ENCODE results near the gene CCDC87.
A peak's percentile ranks its signal among the peaks of the same experiment; 100 is the strongest.
"Not testable (repeated sequence)": the region's sequence is repeated elsewhere in the genome, so short reads cannot be mapped to it uniquely, and the experiment has no call there.

Gene CCDC87

GRCh38 chr11:66555416-66555815 is 37.4 kb downstream of the CCDC87 start:
- no peak for DNase-seq (ENCODE audit: low read depth in 2 of 2)

DNA sequence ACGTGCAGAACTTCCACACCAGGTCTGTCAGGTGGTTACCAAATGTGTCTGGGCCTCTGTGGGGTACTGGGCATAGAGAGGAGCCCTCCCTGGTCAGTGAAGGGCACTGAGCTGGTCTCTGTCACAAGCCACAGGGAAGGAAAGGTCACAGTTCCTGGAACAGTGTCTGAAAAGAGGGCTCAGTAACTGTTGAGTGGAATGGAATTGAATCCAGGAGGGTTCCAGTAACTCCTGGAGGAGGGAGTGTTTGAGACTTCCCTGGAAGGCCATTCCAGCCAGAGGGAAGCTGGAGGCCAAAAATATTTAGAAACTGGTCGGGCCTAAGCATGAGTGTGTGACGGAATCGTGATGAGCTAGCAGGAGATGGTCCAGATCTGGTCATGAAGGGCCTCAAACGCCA is 38.3 kb downstream of the CCDC87 start:
- no peak for DNase-seq (ENCODE audit: low read depth in 2 of 2)

DNA sequence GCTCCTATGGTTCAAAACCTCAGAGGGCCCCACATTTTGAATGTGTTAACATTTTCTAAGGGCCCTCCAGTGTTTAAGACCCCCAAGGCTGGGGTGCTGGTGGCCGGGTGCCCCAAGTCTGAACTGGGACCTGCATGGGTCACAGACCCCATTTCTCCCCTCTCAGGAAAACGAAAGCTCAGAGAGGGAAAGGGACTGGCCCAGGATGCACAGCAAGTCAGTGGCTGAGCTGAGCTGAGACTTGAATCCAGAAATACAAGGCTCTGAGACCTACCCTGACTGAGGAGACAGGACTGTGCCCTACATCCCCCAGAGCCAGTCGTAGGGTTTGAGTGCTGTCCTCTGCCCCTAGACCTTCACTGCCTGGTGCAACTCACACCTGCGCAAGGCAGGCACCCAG is 42.0 kb downstream of the CCDC87 start:
- DNase-seq (ENCODE audit: low read depth in 2 of 2): no peak

- DNase-seq (ENCODE audit: low read depth in 2 of 2): no peak
These were observed 43.2 kb downstream of the CCDC87 start for GRCh38 chr11:66549696-66550095.

GRCh38 chr11:66548774-66549630 is 43.9 kb downstream of the CCDC87 start:
- no peak for DNase-seq (ENCODE audit: low read depth in 2 of 2)

DNA sequence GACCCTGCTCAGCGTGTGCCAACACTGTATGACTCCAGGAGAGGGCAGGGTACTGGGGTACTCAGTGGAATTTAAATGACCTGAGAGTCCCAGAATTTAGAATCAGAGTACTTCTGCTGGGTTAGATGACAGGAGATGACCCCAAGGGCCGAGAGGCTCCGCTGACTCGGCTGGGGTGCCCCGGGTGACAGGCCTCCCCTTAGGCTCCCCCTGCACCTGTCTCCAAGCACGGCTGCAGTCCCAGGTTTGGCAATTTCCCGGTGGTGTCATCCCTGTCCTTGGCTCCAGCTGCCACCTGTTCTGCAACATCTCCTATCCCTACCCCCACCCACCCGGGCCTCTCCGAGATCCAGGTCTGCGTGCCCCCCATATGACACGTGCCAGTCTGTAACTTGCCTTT is 44.8 kb downstream of the CCDC87 start:
- no peak for DNase-seq (ENCODE audit: low read depth in 2 of 2)

GRCh38 chr11:66547662-66548009 is 45.2 kb downstream of the CCDC87 start:
- DNase-seq (ENCODE audit: low read depth in 2 of 2): no peak

GRCh38 chr11:66546966-66547661 is 45.7 kb downstream of the CCDC87 start:
- no peak for DNase-seq (ENCODE audit: low read depth in 2 of 2)

GRCh38 chr11:66546368-66546965 is 46.4 kb downstream of the CCDC87 start, which contains the start of gene ACTN3:
Gene ACTN3 (plus strand): TSS chr11:66546903. CDS start chr11:66546938, 35 bp downstream.
- no peak for DNase-seq (ENCODE audit: low read depth in 2 of 2)

DNA sequence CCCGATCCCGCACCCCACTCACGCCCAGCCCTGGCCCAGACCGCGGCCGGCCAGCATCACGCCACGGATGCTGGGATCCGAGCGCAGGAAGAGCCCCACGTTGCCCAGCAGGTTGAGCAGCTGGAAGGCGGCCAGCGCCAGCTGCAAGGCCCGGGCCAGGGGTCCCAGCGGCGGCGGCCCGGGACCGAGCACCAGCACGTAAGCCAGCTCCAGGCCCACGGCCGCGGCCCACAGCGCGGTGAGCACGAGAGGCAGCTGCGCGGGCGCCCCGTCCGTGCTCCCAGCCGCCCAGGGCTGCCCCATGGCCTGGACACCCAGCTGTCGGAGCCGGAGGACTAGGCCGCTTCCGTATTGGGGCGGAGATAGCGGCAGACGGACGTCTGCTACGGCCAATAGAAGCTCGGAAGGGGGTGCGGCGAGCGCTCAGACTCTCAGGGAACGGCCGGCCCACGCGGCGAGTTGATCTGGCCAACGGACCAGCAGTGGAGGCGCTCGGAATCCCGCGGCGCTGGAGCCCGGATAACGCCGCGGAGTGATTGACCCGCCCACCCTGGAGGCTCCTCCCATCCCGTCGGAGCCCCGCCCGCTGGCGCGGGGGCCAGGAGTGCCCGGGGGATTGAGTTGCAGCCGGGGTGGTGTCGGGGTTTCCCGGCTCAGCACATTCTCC is 47.0 kb downstream of the CCDC87 start, which contains the start of gene ZDHHC24:
Gene ZDHHC24 (minus strand): TSS at position 348 of the 667 bp plus-strand sequence. CDS start 45 bp downstream, at position 303.
- peak; percentile 77 to 92 for DNase-seq (ENCODE audit: low read depth in 2 of 2)

GRCh38 chr11:66544952-66545351 is 47.9 kb downstream of the CCDC87 start:
- DNase-seq (ENCODE audit: low read depth in 2 of 2): not testable (repeated sequence)

DNA sequence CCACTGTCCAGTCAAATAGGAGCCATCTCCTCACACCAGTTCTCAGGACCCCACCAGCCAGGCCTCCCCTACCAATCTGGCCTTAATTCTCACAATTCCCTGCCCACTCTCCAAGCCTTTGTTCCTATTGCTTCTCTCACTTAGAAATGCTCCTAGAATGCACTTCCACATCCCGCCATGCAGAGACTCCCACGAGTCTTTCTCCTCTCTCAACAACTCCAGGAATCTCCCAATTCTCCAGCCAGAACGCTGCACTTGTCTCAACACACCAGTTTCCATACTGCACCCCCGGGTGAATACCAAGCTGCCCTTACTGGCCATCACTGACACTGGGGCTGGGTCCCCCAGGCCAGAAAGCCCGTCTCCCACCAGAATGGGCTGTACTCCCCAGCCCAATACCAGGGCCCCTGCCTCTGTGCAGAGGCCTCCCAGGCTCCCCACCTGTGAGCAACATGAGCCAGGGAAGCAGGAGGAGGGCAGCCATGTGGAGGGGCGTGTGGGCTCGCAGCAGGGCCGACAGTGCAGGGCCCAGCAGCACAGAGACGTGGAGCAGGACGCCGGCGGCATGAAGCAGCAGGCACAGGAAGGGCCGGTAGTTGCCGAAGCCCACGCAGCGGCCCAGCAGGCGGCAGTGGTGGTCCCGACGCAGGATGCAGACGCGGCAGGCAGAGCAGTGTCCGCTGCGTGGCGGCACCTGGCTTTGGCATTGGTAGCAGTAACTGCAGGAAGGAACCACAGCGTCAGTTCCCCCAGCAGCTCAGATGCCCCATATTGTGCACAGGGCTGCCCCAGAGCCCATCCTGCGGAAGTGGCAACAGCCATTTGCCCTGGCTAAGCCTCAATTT is 49.4 kb downstream of the CCDC87 start:
- DNase-seq (ENCODE audit: low read depth in 2 of 2): peak in 1 of 2 experiments; percentile 33

GRCh38 chr11:66542362-66542761 is 50.5 kb downstream of the CCDC87 start:
- DNase-seq (ENCODE audit: low read depth in 2 of 2): no peak

DNA sequence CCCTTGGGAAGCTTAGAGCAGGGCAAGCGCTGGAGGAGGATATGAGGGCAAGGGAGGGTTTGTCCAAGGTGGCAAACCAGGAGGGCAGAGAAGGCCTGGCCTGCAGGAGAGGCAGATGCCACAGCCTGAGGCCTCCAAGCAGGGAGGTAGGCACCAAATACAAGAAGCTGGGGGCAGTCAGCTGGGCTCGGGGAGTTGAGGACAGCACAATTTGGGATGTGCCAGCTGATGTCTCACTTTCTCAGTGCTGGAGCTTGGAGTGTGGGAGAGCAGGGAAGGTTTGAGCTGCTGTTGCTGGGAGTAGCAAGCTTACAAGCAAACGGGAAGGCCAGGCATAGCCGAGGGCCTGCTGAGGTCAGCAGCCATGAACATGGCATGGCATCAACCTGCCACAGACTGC is 51.0 kb downstream of the CCDC87 start:
- DNase-seq (ENCODE audit: low read depth in 2 of 2): no peak

DNA sequence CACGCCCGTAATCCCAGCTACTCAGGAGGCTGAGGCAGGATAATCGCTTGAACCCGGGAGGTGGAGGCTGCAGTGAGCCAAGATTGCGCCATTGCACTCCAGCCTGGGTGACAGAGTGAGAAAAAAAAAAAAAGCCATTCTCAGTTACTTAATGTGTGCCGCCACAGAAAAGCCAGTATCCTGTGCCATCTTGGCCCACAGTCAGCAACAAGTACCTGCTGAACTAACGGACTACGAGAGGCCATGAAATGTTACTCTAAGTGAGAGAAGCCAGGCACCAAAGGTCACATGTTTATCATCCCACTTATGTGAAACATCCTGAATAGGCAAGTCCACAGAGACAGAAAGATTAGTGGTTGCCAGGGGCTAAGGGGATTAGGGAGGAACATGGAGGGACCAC is 52.3 kb downstream of the CCDC87 start:
- DNase-seq (ENCODE audit: low read depth in 2 of 2): not testable (repeated sequence)

Data from stimulated activated CD4-positive, alpha-beta T cell treated with anti-CD3 and anti-CD28 coated beads, Interleukin-12 subunit alpha, Interleukin-12 subunit beta, amount 100 ng/mL, for 24 hours (primary cell).